Measurements from ENCODE around the gene CFD.

The CFD gene

GRCh38 chr19:852136-853013, 7.1 kb upstream of the CFD start, which contains the start of gene ELANE:
TSS of gene ELANE (plus strand) at chr19:852303. CDS start at chr19:852329, 26 bp downstream.
- in situ Hi-C loops (cut with MboI; ENCODE audit: low sequenced_read_pairs): loop anchor here (25.0 kb wide), 1 partner anchor 135 kb away; the partner anchor contains the start of gene WDR18

GRCh38 chr19:853014-853585, 6.4 kb upstream of the CFD start:
- in situ Hi-C loops (cut with MboI; ENCODE audit: low sequenced_read_pairs): loop anchor here (25.0 kb wide), 1 partner anchor 134 kb away; the partner anchor contains the start of gene WDR18

GRCh38 chr19:853614-854220, 5.7 kb upstream of the CFD start:
- in situ Hi-C loops (cut with MboI; ENCODE audit: low sequenced_read_pairs): loop anchor here (25.0 kb wide), 1 partner anchor 134 kb away; the partner anchor contains the start of gene WDR18

- in situ Hi-C loops (cut with MboI; ENCODE audit: low sequenced_read_pairs): loop anchor here (25.0 kb wide), 1 partner anchor 133 kb away; the partner anchor contains the start of gene WDR18
Observed at GRCh38 chr19:854549-854948, 4.9 kb upstream of the CFD start.

- in situ Hi-C loops (cut with MboI; ENCODE audit: low sequenced_read_pairs): loop anchor here (25.0 kb wide), 1 partner anchor 132 kb away; the partner anchor contains the start of gene WDR18
Observed at GRCh38 chr19:855142-855541, 4.3 kb upstream of the CFD start.

GRCh38 chr19:855566-856120, 3.8 kb upstream of the CFD start:
- in situ Hi-C loops (cut with MboI; ENCODE audit: low sequenced_read_pairs): loop anchor here (25.0 kb wide), 1 partner anchor 132 kb away; the partner anchor contains the start of gene WDR18

- in situ Hi-C loops (cut with MboI; ENCODE audit: low sequenced_read_pairs): loop anchor here (25.0 kb wide), 1 partner anchor 129 kb away; the partner anchor contains the start of gene WDR18
Observed at GRCh38 chr19:858284-858683, 1.2 kb upstream of the CFD start.

GRCh38 chr19:861141-861755, 1.8 kb downstream of the CFD start:
- in situ Hi-C loops (cut with MboI; ENCODE audit: low sequenced_read_pairs): loop anchor here (25.0 kb wide), 1 partner anchor 126 kb away; the partner anchor contains the start of gene WDR18

GRCh38 chr19:861756-862580, 2.5 kb downstream of the CFD start:
- in situ Hi-C loops (cut with MboI; ENCODE audit: low sequenced_read_pairs): loop anchor here (25.0 kb wide), 1 partner anchor 125 kb away; the partner anchor contains the start of gene WDR18

GRCh38 chr19:862581-863314, 3.3 kb downstream of the CFD start:
- in situ Hi-C loops (cut with MboI; ENCODE audit: low sequenced_read_pairs): loop anchor here (25.0 kb wide), 1 partner anchor 125 kb away; the partner anchor contains the start of gene WDR18

- in situ Hi-C loops (cut with MboI; ENCODE audit: low sequenced_read_pairs): loop anchor here (25.0 kb wide), 1 partner anchor 124 kb away; the partner anchor contains the start of gene WDR18
Observed at GRCh38 chr19:863315-863620, 3.8 kb downstream of the CFD start.

- in situ Hi-C loops (cut with MboI; ENCODE audit: low sequenced_read_pairs): loop anchor here (25.0 kb wide), 1 partner anchor 120 kb away; the partner anchor contains the start of gene WDR18
Observed at GRCh38 chr19:866769-867300, 7.4 kb downstream of the CFD start.

GRCh38 chr19:867301-867793, 7.9 kb downstream of the CFD start:
- in situ Hi-C loops (cut with MboI; ENCODE audit: low sequenced_read_pairs): loop anchor here (25.0 kb wide), 1 partner anchor 120 kb away; the partner anchor contains the start of gene WDR18

- in situ Hi-C loops (cut with MboI; ENCODE audit: low sequenced_read_pairs): loop anchor here (25.0 kb wide), 1 partner anchor 119 kb away; the partner anchor contains the start of gene WDR18
Observed at GRCh38 chr19:867855-868457, 8.5 kb downstream of the CFD start.

- in situ Hi-C loops (cut with MboI; ENCODE audit: low sequenced_read_pairs): loop anchor here (25.0 kb wide), 1 partner anchor 119 kb away; the partner anchor contains the start of gene WDR18
Observed at GRCh38 chr19:868458-869244, 9.2 kb downstream of the CFD start.

Measured in HL-60/S4 treated with phorbol 12-myristate 13-acetate at 8.2 ng/mL for 4 days and 3 days (cell line).